GOT3 (cell line): ENCODE results near the gene ZNF330.
"Not testable (repeated sequence)": the region's sequence is repeated elsewhere in the genome, so short reads cannot be mapped to it uniquely, and the experiment has no call there.

Experiments
- DNase-seq: peaks from one replicate; lab custom pipeline; 2025; ENCODE audit warnings: mixed read lengths; lab: John Stamatoyannopoulos, UW

Gene ZNF330

DNA sequence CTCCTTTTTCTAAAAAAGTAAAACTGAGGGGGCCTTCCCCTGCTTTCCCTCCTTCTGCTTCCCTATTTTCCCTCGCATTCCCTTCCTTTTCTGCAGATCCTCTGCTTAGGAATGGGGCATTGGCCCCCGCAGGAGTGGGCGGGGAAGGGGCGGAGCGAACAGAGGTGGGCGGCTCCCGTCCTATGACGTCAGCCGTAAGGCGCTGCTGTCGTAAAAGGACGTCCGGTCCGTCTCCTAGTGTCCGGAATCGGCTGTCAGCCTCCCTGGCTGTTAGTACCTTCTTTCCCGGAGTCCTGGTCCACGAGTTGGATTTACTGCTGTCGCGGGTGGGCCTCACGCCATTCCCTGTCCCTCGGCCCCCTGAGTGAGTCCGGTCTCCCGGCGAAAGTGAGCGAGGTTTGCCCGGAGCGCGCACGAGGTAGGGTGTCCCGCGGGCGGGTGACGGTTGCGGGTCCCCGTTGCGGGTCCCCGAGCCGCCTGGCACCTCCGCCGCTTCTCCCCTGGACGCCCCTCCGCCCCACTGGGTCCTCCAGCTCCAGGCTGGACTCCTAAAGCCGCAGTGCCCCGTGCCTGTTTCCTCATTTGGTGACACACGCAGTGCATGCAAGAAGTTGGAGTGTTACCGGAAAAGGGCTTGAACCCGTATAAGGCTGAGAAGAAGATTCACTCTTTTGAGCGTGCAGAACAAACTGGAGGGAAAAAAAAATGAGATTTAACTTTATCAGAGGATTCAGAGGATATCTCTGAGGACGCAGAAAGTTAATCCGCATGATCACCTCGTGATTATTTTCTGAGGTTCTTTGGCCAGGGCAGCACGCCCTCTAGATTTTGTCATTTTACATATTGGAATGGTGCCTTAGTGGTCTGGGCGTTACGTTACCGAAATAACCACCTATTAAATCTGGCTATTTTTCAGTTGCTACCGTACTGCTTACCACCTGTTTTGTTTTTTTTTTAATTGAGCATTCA, at the start of gene ZNF330:
ZNF330 (plus strand) TSS at position 205 of the 969 bp plus-strand sequence. CDS start 1,477 bp downstream, outside the sequence.
- DNase-seq = peak; percentile 32

DNA sequence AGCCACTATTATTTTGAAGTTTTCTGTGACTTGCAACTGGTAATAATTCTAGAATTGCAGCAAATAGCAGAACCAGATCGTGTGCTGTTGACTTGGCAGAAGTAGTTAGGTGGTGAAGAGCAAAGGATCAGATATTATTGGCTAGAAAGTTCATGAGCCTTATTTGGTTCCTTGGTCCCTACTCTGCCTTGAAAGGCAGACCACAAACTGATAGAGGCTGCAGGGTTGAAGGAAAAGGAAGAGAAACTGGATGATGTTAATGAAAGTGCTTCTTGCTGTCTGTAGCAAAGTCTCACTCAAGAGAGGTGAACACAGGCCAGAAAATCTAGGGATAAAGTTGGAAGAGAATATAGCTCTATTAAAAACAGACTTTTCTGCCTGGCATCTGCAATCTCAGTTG, 46.2 kb upstream of the ZNF330 start:
- no peak for DNase-seq

DNA sequence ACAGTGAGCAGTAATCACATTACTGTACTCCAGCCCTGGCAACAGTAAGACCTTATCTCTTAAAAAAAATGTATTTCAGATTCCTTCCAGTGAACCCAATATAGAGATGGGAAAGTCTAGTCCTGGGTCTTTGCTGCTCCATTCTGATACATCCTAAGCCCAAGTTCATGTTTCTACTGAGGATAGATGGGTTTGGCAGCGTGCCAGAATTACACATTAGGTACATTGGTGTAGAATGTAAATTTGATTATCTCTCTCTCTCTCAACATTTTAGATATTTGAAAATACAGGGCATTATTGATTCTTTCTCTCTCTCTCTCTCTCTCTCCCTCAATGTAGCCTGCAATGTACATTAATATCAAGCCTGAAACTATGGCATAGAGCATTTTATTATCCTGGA, 43.5 kb upstream of the ZNF330 start:
- DNase-seq = no peak

DNA sequence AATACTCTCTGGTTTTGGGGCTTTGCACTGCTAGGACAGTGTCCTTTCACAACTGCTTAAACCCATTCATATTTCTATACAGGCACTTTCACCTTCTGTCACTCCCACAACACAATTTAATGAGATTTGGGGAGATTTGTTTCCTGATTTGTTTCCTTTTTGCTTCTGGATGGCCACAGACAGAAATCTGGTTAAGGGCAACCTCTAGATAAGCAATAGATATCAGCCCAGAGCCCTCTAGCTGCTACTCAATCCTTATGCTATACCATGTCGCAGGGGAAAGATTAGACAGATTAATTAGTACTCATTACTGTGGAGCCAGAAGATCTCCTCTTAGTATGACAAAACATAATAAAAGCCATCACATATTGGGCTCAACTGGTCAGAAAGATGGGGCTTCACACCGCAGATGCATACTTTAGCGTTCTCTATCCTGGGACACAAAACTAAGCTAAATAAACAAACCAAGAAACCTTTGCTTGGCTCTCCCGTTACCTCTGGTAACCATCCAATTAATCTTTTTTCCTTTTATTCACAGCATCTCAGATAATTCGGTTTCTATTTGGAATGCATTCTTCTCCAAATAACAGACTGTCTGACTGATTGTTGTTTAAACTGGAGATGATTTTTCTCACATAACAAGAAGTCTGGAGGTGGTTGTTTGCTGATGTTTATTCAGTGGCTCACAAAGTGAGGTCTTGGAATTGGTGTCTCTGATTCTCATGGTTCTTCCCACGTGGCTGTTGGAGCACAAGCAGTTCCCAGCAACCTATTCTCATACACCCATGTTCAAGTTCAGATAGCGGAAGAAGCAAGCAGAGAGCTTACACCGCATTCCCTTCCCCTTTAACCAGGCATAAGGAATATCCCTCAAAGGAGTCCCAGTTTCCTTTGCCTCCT, 41.0 kb upstream of the ZNF330 start:
- DNase-seq = no peak

DNA sequence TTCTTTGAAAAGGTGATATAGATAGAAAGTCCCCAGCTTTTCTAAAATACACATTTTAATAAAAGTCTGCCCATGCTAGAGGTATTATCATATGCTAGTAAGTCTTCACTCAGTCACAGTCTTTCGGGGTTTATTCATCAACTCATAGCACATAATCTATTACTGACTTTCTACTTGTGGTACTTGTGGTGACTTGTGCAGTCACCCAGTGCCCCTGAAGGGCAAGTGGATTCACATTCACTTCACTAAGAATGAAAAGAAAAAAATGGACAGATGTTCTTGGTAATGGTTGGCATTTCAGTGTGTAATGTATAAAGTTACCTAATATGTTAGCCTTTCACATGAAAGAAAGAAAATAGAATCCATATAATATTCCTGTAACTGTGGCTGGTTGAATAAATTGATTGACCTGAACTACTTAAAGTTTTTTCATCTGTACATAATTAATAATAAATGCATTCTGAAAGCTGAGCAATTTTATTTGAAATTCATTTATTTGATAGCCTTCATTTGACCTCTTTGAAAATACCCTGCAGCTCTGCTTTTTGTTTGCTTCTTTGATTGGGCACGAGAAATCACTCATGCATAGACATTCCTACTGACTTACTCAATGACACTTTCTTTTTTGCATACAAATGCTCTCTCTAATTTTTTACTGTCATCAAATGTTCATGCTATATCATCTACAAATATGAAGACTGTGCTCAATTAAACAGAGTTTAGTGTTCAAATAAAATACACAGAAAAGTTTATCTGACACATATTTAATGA, 39.5 kb upstream of the ZNF330 start:
- DNase-seq = no peak

DNA sequence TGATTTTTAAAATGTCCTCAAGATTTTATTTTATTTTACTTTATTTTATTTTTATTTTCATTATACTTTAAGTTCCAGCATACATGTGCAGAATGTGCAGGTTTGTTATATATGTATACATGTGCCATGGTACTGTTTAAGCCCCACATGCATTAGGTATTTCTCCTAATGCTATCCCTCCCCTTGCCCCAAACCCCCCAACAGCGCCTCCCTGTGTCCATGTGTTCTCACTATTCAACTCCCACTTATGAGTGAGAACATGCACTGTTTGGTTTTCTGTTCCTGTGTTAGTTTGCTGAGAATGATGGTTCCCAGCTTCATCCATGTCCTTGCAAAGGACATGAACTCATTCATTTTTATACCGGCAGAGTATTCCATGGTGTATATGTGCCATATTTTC, 37.2 kb upstream of the ZNF330 start:
- not testable (repeated sequence) for DNase-seq

DNA sequence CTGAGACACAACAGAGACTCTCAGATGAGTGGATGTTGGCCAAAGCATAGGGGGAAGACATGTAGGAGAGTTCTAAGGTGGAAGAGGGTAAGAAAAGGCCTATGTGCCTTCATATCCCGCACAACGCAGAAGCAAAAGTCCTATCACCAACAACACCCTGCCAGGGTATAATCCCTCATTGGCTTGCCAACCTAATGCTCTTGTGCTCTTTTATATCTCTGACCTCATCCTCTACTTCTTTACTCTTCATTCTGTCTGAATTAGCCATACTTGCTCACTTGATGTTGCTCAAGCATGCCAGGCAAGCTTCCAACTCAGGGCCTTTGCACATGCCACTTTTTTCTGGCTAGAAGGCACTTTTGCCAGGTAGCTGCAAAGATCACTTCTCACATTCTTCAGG, 28.1 kb upstream of the ZNF330 start:
- no peak for DNase-seq

DNA sequence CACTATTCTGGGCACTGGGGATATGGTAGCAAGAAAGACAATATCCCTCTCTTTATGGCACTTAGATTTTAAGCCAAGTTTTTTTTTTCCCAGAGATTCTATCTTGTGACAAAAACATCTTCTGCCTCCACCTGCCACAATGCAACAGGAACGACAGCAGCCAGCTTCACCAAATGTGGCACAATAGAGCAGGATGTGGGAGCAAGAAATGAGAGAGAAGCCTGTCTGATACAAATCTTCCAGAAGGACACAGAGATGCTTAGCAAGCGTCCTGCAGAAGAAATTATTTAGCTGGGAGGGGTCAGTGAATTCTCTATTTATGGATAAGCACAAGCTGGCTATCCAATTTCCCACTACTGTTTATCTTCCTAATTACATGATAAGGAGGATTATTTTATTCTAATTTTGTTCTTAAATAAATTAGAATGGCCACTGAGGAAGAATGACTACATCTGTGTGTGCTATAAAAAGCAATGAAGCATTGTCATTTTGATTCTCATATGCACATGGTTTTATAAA, 27.1 kb upstream of the ZNF330 start:
- no peak for DNase-seq

DNA sequence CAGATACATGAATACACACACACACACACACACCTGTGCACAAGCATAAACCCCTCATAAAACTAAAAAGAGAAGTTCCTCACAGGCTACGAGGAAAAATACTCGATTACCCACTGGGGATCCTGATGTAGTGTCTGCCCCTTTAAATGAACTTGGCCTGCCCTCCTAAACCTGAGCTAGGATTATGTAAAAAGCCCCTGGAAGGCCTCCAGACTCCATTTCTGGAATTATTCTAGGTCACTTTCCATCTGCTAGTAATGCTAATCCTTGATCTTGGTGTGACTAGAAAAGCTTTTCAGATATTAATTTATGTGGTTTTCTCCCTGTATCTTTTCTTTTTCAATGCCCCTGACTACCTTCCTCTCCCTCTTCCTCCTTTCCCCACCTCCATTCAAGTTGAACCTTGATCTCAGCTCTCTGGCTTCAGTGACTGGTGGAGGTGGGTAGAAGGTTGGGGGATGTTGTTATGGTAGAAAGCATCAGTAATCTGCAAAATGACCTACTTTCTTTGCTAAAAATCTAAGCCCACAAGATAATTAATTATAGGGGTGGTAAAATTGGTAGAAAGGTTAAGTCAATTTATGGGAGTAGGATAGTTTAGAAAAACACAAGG, 25.5 kb upstream of the ZNF330 start:
- DNase-seq = no peak

DNA sequence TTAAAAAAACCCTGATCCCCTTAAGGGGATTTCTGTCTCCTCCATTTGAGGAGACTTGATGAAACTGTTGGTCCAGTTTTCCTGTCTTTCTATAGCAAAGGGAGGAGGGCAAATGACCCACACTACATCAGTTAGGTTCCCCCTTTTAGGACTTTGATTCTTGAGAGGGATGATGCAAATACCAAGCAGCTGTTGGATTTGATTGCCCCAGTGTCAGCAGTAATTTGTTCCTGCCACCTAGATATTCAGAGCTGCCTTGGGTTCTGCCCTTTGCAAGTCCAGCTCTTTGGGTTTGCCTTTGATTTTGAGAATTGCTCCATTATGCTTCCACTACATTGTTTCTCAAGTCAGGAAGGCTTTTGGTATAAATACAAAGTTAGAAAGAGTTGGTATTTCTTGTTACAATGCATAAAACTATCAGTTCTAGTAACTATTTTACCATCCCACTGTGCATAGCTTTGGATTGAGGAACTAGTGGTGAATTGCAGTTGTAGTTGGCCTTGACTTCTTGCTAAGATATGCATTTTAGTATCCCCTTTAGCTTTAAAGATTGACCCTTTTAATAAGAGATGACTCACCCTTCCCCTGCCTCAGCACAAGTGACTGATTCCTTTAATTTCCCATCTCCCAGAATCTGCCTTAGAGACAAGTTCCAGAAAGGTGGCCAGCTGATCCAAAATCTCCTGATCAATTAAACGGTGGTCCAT, 24.3 kb upstream of the ZNF330 start:
- no peak for DNase-seq

DNA sequence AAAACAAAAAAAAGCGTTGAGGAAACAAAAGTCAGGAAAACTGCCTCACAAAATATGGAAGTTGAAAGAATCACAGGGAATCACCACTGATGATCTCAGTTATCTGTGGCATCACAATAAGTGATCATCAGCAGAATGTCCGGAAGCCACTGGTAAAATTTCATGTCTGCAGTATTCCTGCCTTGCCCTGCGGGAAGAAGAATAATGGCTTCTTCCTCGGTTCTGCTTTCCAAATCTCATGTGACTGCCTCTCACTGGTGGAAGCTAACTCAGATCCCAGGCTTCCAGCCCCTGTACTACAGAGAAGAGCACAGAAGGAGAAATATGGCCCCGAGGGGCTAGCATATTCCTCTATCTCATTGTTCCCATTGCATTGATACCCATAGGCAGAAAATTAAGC, 12.7 kb upstream of the ZNF330 start:
- no peak for DNase-seq

DNA sequence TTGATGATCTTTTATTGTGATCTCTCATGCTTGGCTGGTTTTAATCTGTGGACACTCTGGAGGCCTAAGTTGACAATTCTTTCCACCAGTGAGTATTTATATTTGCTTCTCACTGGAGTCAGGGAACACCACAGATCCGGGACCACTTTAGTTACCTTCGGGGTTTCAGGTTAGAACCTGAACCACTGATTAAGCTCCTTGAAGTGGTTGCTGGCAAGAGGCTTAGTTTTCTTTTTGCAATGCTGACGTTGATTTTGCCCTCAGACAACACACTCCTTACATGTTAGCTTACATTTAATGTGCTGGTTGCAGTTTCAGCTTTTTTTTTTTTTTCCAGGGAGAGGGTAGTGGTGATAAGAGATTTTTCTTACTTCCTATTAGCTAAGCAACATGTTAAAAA, 10.5 kb upstream of the ZNF330 start:
- DNase-seq = no peak

DNA sequence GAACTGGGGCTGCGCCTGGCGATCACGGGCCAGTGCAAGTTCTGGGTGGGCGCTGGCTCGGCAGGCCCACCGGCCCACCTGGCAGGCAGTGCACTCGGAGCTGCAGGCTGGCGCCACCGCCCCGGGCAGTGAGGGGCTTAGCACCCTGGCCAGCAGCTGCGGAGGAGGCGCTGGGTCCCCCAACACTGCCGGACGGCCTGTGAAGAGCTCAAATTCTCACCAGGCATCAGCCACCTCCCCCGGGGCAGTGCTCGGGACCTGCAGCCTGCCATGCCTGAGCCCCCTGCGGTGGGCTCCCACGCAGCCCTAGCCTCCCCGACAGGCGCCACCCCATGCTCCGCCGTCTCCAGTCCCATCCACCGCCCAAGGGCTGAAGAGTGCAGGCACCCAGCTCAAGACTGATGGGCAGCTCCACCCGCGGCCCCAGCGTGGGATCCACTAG, 7.1 kb upstream of the ZNF330 start:
- DNase-seq = no peak

DNA sequence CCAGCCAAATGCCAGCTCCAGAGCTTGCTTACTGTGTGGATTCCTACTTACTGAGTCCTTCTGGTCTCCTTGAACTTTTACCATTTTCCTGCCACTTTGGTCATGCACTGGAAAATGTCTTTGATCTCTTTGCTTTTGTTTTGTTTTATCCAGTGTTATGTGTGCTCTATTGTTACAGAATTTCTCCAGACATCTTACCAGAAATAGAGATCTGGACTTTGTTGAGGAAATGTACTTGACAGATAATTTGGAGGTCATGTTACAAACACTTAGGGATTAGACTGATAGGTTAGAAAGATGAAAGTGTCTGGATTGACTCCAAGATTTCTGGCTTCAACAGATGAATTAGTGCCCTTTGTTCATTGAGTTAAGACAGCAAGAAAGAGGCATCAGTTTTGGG, 5.7 kb upstream of the ZNF330 start:
- DNase-seq = no peak

DNA sequence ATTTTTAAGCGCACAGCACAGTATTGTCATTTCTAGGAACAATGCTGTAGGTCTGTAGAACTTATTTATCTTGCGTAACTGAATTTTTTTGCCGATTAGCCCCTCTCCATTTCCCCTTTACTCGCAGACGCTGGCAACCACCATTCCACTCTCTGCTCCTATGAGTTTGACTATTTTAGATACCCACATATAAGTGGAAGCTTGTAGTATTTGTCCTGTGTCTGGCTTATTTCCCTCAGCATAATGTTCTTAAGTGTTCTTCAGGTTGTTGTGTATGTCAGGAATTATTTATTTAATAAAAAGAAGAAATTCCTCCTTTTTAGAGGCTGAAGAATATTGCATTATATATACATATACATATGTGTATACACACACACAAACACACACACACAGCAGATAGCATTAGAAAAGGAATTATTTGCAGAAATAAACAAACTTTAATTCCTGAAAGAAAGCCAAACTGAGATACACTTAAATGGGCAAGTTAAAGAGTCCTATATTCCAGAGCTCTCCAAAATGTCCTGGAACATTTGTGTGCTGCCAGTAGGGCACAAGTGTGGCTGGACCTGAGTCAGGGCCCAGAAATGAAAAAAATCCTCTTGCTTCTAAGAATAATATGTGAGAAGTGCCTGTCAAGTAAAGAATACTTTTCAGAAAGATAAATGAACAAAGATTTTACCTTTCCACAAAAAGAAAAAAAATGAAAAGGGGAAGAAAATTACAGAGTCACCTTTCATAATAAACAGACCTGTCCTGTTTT, 4.5 kb upstream of the ZNF330 start:
- no peak for DNase-seq

DNA sequence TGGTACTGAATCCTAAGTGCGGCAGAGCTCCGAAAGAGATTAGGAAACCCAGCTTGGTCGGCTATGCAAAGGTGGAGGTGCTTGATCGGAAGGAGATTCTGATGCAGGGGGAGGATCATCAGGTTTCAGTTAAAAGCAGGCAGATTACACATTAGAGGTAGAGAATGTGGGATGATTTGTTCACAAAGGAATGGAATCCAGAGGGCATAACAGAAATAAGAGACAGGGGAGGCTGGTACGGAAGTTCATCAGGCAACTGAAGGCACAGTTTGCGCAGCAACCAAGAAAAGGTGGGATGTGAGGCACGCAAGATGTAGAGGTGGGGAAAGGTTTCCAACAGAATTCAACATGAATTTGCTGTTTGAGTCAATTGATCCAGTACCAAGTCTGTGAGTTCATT, 424 bp upstream of the ZNF330 start:
- DNase-seq = no peak

DNA sequence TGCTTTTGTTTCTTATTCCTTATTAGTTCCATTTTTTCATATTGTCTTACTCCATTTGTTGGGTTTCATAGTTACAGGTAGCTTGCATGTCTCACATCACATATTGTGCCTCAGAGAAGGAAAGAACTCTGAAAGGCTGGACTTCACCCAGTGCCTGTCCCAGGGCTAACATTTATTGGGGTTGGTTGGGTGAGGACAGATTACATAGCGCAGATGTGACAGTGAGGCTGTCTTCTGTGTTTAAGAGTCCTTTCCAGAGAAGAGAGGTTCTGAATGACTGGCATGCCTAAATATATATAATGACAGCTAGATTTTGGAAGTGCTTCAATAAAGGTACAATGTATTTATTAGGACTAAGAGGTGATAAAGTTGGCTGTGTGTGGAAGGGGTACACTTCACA, 2.7 kb downstream of the ZNF330 start:
- no peak for DNase-seq

DNA sequence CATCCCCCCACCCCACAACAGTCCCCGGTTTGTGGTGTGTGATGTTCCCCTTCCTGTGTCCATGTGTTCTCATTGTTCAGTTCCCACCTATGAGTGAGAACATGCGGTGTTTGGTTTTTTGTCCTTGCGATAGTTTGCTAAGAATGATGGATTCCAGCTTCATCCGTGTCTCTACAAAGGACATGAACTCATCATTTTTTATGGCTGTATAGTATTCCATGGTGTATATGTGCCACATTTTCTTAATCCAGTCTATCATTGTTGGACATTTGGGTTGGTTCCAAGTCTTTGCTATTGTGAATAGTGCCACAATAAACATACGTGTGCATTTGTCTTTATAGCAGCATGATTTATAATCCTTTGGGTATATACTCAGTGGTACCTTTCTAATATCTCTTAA, 6.6 kb downstream of the ZNF330 start:
- not testable (repeated sequence) for DNase-seq

DNA sequence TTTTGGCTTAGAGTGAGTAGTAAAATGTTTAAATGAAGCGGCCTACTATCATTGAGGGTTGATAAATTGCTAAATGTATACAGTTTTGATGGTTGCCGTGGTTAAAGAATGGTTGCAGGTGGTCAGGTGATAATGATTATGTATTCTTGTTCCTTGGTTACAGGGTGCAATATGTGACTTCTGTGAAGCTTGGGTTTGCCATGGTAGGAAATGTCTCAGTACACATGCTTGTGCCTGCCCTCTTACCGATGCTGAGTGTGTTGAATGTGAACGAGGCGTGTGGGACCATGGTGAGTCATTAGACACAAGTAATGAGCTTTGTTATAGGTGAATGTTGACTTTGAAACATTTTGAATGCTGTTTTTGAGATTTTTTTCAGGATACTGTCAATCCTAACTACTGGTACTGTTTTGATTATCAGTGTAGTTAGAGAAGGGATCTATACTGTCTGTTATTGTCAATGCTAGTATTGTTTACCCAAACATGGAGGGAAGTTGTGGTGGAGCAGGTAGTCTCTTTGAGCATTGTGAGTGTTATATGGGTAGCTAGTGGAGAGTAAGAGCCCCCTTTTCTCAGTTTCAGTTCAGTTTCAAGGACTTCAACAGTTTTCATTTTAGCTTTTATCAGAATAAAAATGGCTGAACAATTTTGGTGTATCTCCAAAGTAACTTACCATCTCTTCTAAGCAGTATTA, 8.9 kb downstream of the ZNF330 start:
- DNase-seq = no peak
